Lower leg skin (tissue), 3 donors: Measurements from ENCODE around the gene KRT2.

Experiments used
- CTCF ChIP-seq, 3 donors: fragments of 450-650 bp; IDR thresholded peaks; one replicate each; pipeline ENCODE4 v1.5.1; 2016; ENCODE audit warnings: antibody characterized with exemption in 3 of 3, mild to moderate bottlenecking in 3 of 3, moderate library complexity in 2 of 3
- POLR2A ChIP-seq, 2 donors: fragments of 450-650 bp; IDR thresholded peaks; one replicate each; pipeline ENCODE4 v1.6.1; 2016 to 2017; ENCODE audit warnings: antibody characterized with exemption in 2 of 2, mild to moderate bottlenecking in 1 of 2, moderate library complexity in 1 of 2

- no peak for TF ChIP-seq CTCF (IDR thresholded peaks at IDR 0.05)
- no peak for TF ChIP-seq POLR2A (IDR thresholded peaks at IDR 0.05)
Measured at GRCh38 chr12:52644078-52644415, 8.0 kb downstream of the KRT2 start.
